ENCODE results near the gene CD6. TPM values are rescaled to one million over a fixed set of nuclear protein-coding genes. Genes with fewer than 3 reads are reported as not detected.

Gene CD6
- total RNA-seq, 1 donor from 2014 or later, result 0.70 TPM

DNA sequence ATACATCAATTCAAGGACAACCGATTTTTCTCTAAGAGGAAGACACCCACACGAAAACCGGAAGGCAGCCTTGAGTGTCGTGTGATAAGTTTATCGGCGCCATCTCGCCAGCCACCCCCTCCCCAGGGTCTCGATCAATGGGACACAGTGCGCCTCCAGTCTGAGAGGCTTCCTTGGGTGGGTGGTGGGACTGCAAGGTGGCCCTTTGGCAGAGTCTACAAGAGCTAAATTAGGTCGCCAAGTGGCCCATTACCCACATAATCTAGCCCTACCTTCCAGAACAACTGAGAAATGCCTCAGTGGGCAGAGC, 64.0 kb downstream of the CD6 start:
- H3K4me1 Mint-ChIP-seq (ENCODE audit: unreplicated experiment), result peaks cover 32% of the 10 kb centered on the region
- H3K27ac Mint-ChIP-seq, result no peak overlapping the region
- H3K9me3 Mint-ChIP-seq, result no peaks in the 10 kb centered on the region
- H3K4me3 Mint-ChIP-seq, result no peak overlapping the region
- TF ChIP-seq, protein P1, sequence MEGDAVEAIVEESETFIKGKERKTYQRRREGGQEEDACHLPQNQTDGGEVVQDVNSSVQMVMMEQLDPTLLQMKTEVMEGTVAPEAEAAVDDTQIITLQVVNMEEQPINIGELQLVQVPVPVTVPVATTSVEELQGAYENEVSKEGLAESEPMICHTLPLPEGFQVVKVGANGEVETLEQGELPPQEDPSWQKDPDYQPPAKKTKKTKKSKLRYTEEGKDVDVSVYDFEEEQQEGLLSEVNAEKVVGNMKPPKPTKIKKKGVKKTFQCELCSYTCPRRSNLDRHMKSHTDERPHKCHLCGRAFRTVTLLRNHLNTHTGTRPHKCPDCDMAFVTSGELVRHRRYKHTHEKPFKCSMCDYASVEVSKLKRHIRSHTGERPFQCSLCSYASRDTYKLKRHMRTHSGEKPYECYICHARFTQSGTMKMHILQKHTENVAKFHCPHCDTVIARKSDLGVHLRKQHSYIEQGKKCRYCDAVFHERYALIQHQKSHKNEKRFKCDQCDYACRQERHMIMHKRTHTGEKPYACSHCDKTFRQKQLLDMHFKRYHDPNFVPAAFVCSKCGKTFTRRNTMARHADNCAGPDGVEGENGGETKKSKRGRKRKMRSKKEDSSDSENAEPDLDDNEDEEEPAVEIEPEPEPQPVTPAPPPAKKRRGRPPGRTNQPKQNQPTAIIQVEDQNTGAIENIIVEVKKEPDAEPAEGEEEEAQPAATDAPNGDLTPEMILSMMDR (conservative IDR thresholded peaks at IDR 0.05), result no peak
- H3K36me3 Mint-ChIP-seq, result no peaks in the 10 kb centered on the region
- DNase-seq (ENCODE audit: extremely low spot score, unreplicated experiment), result no peak
- peaks cover 6% of the 10 kb centered on the region for H3K27me3 Mint-ChIP-seq

DNA sequence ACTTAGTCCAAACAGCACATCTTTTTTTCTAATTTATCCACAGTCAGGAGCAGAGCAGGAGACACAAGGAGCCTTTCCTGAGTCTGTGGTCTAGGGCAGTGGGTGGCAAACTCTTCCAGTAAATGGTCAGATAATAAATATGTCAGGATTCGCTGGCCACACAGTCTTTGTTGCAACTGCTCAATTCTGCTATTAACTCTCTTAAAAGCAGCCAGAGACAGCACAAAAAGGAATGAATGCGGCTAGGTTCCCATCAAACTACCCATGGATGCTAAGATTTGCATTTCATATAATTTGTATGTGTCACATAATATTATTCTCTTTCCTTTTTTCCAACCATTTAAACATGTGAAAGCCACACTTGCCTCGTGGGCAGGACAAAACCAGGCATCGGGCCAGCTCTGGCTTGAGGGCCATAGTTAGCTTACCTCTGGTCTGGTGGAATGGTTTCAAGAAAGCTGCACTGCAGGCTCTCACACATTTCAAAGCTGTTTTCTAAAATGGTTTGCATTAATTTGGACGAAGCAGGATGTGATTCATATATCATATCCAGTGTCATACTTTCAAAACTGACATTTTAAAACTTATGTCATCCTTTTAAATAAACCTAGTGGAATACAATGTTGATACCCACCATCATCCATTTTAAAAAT, 66.1 kb downstream of the CD6 start:
- peaks cover 6% of the 10 kb centered on the region for H3K27me3 Mint-ChIP-seq

DNA sequence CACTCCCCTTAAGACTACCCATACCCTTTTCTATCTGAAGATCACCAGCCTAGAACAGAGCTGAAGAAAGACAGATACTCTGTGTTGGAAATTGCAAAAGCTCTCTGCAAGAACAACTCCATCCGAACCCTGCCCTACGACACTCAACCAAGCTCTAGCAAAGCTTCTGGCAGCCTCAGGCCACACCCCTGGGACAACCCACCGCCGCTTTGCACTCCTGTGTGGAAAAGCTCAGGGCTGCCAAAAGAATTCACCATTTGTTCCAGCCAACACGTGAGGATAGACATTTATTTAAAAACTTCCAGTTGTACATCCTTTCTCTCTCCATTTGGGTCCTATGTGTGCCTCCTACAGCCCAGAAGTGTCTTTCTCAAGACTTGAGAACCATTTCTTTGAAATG, 68.4 kb downstream of the CD6 start:
- no peak for DNase-seq (ENCODE audit: extremely low spot score, unreplicated experiment)
- TF ChIP-seq, protein P1 (conservative IDR thresholded peaks at IDR 0.05), result no peak
- Mint-ChIP-seq H3K36me3 (no peaks in the 10 kb centered on the region), H3K27me3 (peaks cover 3% of the 10 kb centered on the region), H3K27ac (no peak overlapping the region), H3K9me3 (no peaks in the 10 kb centered on the region), H3K4me3 (no peak overlapping the region), H3K4me1 (ENCODE audit: unreplicated experiment) (peaks cover 30% of the 10 kb centered on the region)

More for the DNA sequence above, 66.1 kb downstream of the CD6 start:
- Mint-ChIP-seq H3K9me3 (no peaks in the 10 kb centered on the region), H3K4me3 (no peak overlapping the region), H3K27ac (no peak overlapping the region), H3K4me1 (ENCODE audit: unreplicated experiment) (peaks cover 36% of the 10 kb centered on the region), H3K36me3 (no peaks in the 10 kb centered on the region)
- TF ChIP-seq, protein P1 (conservative IDR thresholded peaks at IDR 0.05), result no peak
- DNase-seq (ENCODE audit: extremely low spot score, unreplicated experiment), result no peak

DNA sequence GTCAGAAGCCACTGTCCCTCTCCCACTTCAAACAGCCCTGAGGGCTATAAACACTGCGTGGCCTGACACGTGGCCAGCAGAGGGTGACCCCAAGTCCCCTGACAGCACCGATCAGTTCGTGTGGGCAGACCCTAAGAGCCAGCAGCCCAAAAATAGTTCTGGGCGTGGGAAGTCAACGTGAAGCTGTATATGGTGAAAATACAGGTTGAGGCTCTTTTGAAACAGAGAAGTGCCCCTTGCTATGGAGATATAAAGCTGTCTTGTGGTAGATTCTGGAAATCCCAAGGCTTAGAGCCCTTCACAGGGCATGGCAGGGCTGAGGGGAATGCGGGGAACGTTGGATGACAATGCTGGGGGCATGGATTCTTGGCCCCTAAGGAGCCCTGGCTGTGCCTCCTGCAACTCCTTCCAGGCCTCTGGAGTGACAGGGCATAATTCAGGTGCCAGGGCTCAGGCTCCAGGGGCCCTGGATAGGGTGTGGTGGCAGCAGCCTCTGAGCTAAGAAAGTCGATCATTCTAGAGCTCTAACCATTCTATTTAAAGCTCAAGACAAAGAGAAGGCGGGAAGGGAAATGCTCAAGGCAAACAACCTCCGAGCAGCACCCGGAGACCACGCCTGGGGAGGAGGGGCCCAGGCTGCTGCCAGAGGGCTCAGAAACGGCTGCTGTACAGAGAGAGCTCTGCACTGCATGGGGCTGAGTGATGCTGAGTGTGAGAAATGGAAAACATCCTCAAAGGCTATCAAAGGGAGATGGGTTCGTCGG, 70.5 kb downstream of the CD6 start:
- Mint-ChIP-seq H3K27ac (peak overlapping the region; percentile 79), H3K27me3 (no peaks in the 10 kb centered on the region), H3K9me3 (no peaks in the 10 kb centered on the region), H3K4me1 (ENCODE audit: unreplicated experiment) (peaks cover 30% of the 10 kb centered on the region), H3K36me3 (no peaks in the 10 kb centered on the region), H3K4me3 (peak overlapping the region; percentile 37)
- no peak for DNase-seq (ENCODE audit: extremely low spot score, unreplicated experiment)
- TF ChIP-seq, protein P1 (conservative IDR thresholded peaks at IDR 0.05), result no peak

DNA sequence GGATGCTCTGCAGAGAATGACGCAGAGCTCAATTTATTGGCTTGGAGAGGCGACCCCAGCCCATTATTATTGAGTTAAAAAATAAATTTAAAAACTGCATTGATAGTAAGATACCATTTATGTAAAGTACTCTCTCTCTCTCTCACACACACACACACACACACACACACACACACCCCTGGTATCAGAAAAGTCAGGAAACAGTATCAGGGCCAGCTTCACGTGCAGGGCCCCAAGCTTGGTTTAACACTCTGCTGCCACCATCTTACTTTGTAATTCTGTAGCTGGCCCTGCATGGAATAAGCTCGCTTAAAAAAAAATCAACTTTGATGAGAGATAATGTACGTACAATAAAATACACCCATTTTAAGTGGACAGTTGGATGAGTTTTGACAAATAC, 71.1 kb downstream of the CD6 start:
- DNase-seq (ENCODE audit: extremely low spot score, unreplicated experiment), result no peak
- Mint-ChIP-seq H3K4me3 (no peak overlapping the region), H3K9me3 (no peaks in the 10 kb centered on the region), H3K27me3 (peaks cover under 1% of the 10 kb centered on the region), H3K36me3 (no peaks in the 10 kb centered on the region), H3K4me1 (ENCODE audit: unreplicated experiment) (peaks cover 30% of the 10 kb centered on the region), H3K27ac (peak overlapping the region; percentile 79)
- TF ChIP-seq, protein P1 (conservative IDR thresholded peaks at IDR 0.05), result no peak
